ENCODE measurements around the gene EIF2AK3.

EIF2AK3 gene

GRCh38 chr2:88627055-88627855, at the start of gene EIF2AK3:
Gene EIF2AK3 (minus strand): TSS chr2:88627464. CDS start chr2:88627274, 190 bp downstream.
- no peak; the same call in 1 of the 2 replicates for TF ChIP-seq MAX (IDR thresholded peaks at IDR 0.05; ENCODE audit: low read depth, low read length)
- TF ChIP-seq POLR2A (IDR thresholded peaks at IDR 0.05; ENCODE audit: extremely low read depth, insufficient read length) = peak; percentile 74
- TF ChIP-seq MYC (IDR thresholded peaks at IDR 0.05; ENCODE audit: low read depth, low read length) = peak; percentile 8
- H3K4me3 ChIP-seq (ENCODE audit: low read depth, low read length) = peak within 1 kb of the TSS; percentile 89
- DNase-seq (ENCODE audit: low read depth) = peak; percentile 100

- H3K4me3 ChIP-seq (ENCODE audit: low read depth, low read length) = no peak overlapping the region
- DNase-seq (ENCODE audit: low read depth) = no peak
Observed at GRCh38 chr2:88673363-88673762, 46.1 kb upstream of the EIF2AK3 start.

GRCh38 chr2:88671786-88672427, 44.6 kb upstream of the EIF2AK3 start:
- TF ChIP-seq CTCF (IDR thresholded peaks at IDR 0.05; ENCODE audit: low read depth, low read length) = peak; percentile 83
- no peak for TF ChIP-seq POLR2A (IDR thresholded peaks at IDR 0.05; ENCODE audit: extremely low read depth, insufficient read length)
- DNase-seq (ENCODE audit: low read depth) = peak; percentile 59

More at GRCh38 chr2:88673363-88673762, 46.1 kb upstream of the EIF2AK3 start:
- no peak for TF ChIP-seq CTCF (IDR thresholded peaks at IDR 0.05; ENCODE audit: low read depth, low read length)
- no peak for TF ChIP-seq MYC (IDR thresholded peaks at IDR 0.05; ENCODE audit: low read depth, low read length)
- no peak for TF ChIP-seq MAX (IDR thresholded peaks at IDR 0.05; ENCODE audit: low read depth, low read length)
- TF ChIP-seq POLR2A (IDR thresholded peaks at IDR 0.05; ENCODE audit: extremely low read depth, insufficient read length) = no peak

GRCh38 chr2:88669482-88670214, 42.4 kb upstream of the EIF2AK3 start:
- TF ChIP-seq CTCF (IDR thresholded peaks at IDR 0.05; ENCODE audit: low read depth, low read length) (peak; percentile 56), MAX (IDR thresholded peaks at IDR 0.05; ENCODE audit: low read depth, low read length) (no peak), MYC (IDR thresholded peaks at IDR 0.05; ENCODE audit: low read depth, low read length) (no peak), POLR2A (IDR thresholded peaks at IDR 0.05; ENCODE audit: extremely low read depth, insufficient read length) (no peak)
- H3K4me3 ChIP-seq (ENCODE audit: low read depth, low read length) = no peak overlapping the region
- DNase-seq (ENCODE audit: low read depth) = peak; percentile 41

More at GRCh38 chr2:88671786-88672427, 44.6 kb upstream of the EIF2AK3 start:
- H3K4me3 ChIP-seq (ENCODE audit: low read depth, low read length) = no peak overlapping the region

- no peak for DNase-seq (ENCODE audit: low read depth)
- no peak overlapping the region for H3K4me3 ChIP-seq (ENCODE audit: low read depth, low read length)
- TF ChIP-seq MYC (IDR thresholded peaks at IDR 0.05; ENCODE audit: low read depth, low read length) = no peak
- TF ChIP-seq MAX (IDR thresholded peaks at IDR 0.05; ENCODE audit: low read depth, low read length) = no peak
- TF ChIP-seq POLR2A (IDR thresholded peaks at IDR 0.05; ENCODE audit: extremely low read depth, insufficient read length) = no peak
- TF ChIP-seq CTCF (IDR thresholded peaks at IDR 0.05; ENCODE audit: low read depth, low read length) = no peak
Observed at GRCh38 chr2:88668862-88669261, 41.6 kb upstream of the EIF2AK3 start.
